ENCODE results near the gene IL3.

IL3 gene

DNA sequence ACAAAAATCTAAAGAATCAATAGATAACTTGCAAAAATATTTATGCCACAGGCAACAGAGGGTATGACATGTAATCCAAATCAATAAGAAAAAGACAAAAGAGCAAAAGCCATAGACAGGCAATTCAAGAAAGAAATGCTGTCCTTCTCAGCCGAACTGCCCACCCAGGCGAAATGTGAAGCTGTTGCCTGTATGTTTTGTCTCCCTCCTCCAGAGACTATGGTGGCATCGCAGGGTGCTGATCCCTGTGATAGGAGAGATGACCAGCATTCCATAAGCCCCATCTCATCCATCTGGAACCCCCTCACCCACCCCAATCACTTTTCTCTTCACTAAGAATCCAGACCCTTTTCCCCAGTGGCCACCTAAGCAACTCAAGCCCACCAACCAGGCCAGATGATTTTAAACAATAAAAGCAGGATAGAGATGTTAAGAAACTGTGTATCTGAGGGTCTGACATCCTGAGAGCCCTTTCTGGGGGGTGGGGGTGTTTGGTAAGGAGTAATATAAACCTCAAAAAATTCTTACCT, 43.7 kb upstream of the IL3 start:
- TF ChIP-seq, protein P1, sequence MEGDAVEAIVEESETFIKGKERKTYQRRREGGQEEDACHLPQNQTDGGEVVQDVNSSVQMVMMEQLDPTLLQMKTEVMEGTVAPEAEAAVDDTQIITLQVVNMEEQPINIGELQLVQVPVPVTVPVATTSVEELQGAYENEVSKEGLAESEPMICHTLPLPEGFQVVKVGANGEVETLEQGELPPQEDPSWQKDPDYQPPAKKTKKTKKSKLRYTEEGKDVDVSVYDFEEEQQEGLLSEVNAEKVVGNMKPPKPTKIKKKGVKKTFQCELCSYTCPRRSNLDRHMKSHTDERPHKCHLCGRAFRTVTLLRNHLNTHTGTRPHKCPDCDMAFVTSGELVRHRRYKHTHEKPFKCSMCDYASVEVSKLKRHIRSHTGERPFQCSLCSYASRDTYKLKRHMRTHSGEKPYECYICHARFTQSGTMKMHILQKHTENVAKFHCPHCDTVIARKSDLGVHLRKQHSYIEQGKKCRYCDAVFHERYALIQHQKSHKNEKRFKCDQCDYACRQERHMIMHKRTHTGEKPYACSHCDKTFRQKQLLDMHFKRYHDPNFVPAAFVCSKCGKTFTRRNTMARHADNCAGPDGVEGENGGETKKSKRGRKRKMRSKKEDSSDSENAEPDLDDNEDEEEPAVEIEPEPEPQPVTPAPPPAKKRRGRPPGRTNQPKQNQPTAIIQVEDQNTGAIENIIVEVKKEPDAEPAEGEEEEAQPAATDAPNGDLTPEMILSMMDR (conservative IDR thresholded peaks at IDR 0.05; ENCODE audit: low read depth, low read length) = no peak

DNA sequence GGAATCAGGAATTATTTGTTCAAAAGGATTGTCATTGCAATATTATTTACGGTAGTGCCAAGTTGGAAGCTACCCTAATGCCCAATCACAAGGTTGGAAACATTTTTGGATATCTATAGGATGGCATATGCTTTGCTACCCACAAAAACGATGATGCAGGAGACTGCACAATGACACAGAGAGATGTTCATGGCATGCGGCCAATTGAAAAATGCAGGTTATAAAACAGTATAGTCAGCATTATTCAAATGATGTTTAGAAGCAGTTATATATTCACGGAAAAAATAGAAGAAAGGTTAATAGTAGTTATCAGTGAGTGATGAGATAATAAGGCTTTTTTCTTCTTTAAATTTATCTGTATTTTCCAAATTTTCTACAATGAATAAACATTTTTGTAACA, 43.1 kb upstream of the IL3 start:
- H3K4me3 ChIP-seq (ENCODE audit: low read length) = no peak overlapping the region
- TF ChIP-seq, protein P1 (conservative IDR thresholded peaks at IDR 0.05; ENCODE audit: low read depth, low read length) = no peak
- DNase-seq (ENCODE audit: low read depth) = no peak

More for the DNA sequence above, 43.7 kb upstream of the IL3 start:
- no peak overlapping the region for H3K4me3 ChIP-seq (ENCODE audit: low read length)
- no peak for DNase-seq (ENCODE audit: low read depth)

DNA sequence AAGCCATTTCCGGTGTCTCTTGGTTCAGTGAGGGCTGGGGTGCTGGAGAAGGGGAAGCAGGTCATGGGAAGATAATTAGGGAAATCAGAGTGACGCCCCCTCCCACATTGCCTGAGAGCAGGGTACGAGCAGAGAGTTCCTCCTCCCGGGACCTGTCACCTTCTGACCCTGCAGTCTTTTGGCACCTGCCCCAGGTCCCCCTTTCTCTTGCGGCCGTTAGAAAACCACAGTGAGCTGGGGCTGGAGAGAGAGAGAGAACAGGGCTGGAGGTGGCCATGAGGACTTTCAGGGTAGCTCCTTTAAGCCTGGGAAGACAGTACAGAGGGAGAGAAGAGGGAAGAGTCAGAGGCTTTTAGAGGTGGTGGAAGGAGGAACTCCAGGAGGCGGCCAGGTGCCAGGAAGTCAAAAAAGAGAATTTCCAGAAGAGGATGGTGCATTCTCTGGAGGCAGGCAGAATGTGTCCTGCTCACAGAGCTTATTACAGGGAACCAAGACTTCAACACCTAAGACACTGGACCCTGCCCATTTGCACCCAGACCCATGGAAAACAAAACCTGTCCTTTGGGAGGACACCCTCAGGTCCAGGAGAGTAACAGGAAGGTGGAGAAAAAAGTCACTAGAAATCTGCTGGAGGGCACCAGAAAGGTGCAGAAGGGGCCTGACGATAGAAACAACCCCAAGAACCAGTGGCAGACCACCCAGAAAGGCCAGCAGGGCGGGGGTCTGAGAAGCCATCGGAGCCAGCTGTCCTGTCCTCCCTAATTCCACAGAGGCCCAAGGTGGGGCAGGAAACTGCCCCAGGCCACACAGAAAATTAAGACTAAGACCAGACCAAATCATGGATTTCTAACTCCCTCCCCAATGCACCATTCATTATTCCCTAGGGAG, 42.5 kb upstream of the IL3 start:
- TF ChIP-seq, protein P1 (conservative IDR thresholded peaks at IDR 0.05; ENCODE audit: low read depth, low read length) = no peak
- DNase-seq (ENCODE audit: low read depth) = no peak
- no peak overlapping the region for H3K4me3 ChIP-seq (ENCODE audit: low read length)

DNA sequence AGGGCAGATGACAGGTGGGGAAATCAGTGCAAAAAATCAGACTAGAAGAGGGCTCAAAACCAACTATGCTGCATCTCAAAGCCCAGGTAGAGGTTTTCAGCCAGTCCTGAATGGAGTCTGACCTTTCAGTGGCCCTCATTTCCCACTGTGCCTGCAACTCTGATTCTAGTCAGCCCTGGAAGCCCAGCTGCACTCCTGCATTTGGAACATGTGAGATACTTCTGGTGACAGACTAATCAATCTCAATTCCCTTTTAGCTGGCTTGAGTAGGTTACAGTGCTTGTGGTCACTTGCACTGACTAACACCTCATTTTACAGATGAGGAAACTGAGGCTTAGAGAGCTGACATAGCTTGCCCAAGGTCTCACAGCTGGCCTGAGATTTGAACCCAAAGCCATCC, 41.1 kb upstream of the IL3 start:
- DNase-seq (ENCODE audit: low read depth) = no peak
- no peak overlapping the region for H3K4me3 ChIP-seq (ENCODE audit: low read length)
- TF ChIP-seq, protein P1 (conservative IDR thresholded peaks at IDR 0.05; ENCODE audit: low read depth, low read length) = no peak

DNA sequence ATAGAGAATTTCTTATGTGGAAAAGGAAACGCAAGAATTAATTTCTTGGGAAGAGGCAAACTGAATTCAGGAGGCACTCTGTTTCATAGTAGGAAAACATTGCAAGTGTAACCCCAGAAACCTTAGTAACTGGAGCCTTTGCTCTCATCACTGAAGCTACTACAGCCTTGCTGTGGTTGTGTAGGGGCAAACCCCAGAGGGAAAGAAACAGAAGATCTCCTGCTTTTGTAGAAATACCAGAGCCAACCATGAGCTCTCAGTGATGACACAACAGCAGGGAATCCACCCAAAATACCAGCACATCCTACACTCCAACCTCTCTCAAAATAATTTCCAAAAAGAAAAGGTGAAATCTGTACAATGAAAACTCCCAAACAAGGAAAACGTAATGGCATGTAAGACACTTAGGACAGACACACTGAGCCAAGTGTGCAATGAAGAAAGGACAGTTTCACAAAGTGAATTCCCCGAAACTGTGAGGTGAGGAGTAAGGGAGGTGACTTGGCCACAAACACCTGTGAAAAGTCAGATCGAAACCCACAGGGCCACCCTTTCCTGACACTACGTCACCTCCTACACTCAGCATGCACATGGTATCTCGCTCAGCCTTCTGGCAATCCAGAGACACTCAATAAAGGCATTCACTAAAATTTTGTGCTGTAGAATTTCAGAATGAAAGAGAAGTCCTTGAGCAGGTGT, 40.4 kb upstream of the IL3 start:
- no peak for DNase-seq (ENCODE audit: low read depth)
- no peak overlapping the region for H3K4me3 ChIP-seq (ENCODE audit: low read length)
- TF ChIP-seq, protein P1 (conservative IDR thresholded peaks at IDR 0.05; ENCODE audit: low read depth, low read length) = no peak

DNA sequence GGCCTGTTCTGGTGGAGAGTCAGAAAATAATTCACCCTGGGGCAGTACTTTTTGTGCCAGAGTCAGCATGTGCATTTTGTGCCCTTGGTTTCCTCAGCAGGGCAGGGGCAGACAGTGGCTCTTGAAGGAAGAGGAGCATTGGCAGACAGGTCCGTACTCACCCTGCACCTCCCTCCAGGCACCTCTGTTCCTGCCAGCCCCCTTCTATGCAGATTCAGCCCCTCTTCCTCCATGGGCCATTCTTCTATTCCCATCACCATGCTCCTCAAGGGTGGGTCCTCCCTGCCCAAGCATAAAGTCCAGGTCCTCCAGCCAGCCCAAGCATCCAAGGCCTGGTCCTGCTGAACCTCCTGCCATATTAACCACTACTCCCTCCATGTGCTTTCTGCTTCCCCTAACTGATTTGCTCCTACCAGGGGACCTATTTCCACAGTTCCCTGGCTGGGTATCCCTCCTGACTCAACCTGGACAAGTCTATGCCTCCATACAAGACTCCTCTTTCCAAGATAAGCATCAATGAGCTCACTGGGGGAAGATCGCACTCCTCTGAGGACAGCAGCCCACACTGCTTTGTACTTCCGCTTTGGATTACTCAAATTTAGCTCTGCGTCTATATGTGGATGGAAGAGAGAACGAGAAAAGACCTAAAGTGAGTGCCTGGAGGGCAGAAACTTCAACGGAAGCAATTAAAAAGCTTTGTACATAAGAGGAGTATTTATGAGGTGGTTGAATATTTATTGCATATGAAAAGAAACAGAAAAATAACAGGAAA, 39.7 kb upstream of the IL3 start:
- no peak overlapping the region for H3K4me3 ChIP-seq (ENCODE audit: low read length)
- DNase-seq (ENCODE audit: low read depth) = no peak
- TF ChIP-seq, protein P1 (conservative IDR thresholded peaks at IDR 0.05; ENCODE audit: low read depth, low read length) = no peak
